K562 (cell line): ENCODE measurements around the gene ELMO3. TPM values are rescaled to one million over a fixed set of nuclear protein-coding genes. Genes with fewer than 3 reads are reported as not detected.

Experiments used
- BRF2 ChIP-seq: IDR thresholded peaks from 3 replicates; pipeline ENCODE4 v1.6.1; 2011; ENCODE audit warnings: borderline replicate concordance, mild to moderate bottlenecking; ENCODE audit not compliant: insufficient read length, insufficient read depth
- CREB1 ChIP-seq, 2 experiments: sonication (generic) in 1 of 2; formaldehyde crosslinking in 1 of 2; IDR thresholded peaks; 2 replicates each; pipeline versions ENCODE4 v1.6.1 to v1.8.0; 2012 to 2022; ENCODE audit warnings: inconsistent platforms in 1 of 2, mild to moderate bottlenecking in 1 of 2, missing genetic modification reagents in 1 of 2, moderate library complexity in 1 of 2
- E2F4 ChIP-seq: sonication (generic); formaldehyde crosslinking; IDR thresholded peaks from 2 replicates; pipeline ENCODE4 v1.8.0; 2022; ENCODE audit warnings: mild to moderate bottlenecking, low read depth, missing genetic modification reagents
- KAT7 ChIP-seq: sonication (generic); formaldehyde crosslinking; IDR thresholded peaks from 2 replicates; pipeline ENCODE4 v1.8.0; 2022; ENCODE audit warnings: missing genetic modification reagents, mild to moderate bottlenecking, borderline replicate concordance
- MAFG ChIP-seq: fragments of 450-650 bp; conservative IDR thresholded peaks from 2 replicates; pipeline ENCODE4 v1.6.1; 2016; ENCODE audit warnings: missing genetic modification characterization, missing compliant biosample characterization
- MTF1 ChIP-seq: fragments of 250-450 bp; sonication (Bioruptor Pico); IDR thresholded peaks from 2 replicates; pipeline ENCODE4 v1.9.0; 2021; ENCODE audit warnings: moderate library complexity, mild to moderate bottlenecking, inconsistent platforms, borderline replicate concordance
- RB1 ChIP-seq: fragments of 450-650 bp; IDR thresholded peaks from 2 replicates; pipeline ENCODE4 v1.6.1; 2017; ENCODE audit warnings: low read depth, mild to moderate bottlenecking
- RREB1 ChIP-seq: fragments of 250-450 bp; sonication (Bioruptor Pico); IDR thresholded peaks from 2 replicates; pipeline ENCODE4 v1.4.0; 2020
- SNAPC5 ChIP-seq: fragments of 250-450 bp; sonication (Bioruptor Pico); IDR thresholded peaks from 2 replicates; pipeline ENCODE4 v1.8.0; 2021; ENCODE audit warnings: moderate library complexity, mild to moderate bottlenecking, inconsistent platforms
- TBL1XR1 ChIP-seq, 2 experiments: IDR thresholded peaks; 2 replicates each; pipeline ENCODE4 v1.6.1; 2012; ENCODE audit warnings: improper control_type of control experiment in 2 of 2, low read length in 2 of 2, mild to moderate bottlenecking in 1 of 2
- TCF7L2 ChIP-seq: fragments of 150-350 bp; IDR thresholded peaks from 2 replicates; pipeline ENCODE4 v1.6.1; 2016; ENCODE audit warnings: low read depth, mild to moderate bottlenecking, low read length, moderate library complexity
- ZNF124 ChIP-seq: sonication (generic); formaldehyde crosslinking; IDR thresholded peaks from 2 replicates; pipeline ENCODE4 v1.8.1; 2022; ENCODE audit warnings: missing genetic modification reagents
- ZNF217 ChIP-seq: sonication (generic); formaldehyde crosslinking; IDR thresholded peaks from 2 replicates; pipeline ENCODE4 v1.8.0; 2022; ENCODE audit warnings: mild to moderate bottlenecking, missing genetic modification reagents
- ZNF699 ChIP-seq: fragments of 250-450 bp; sonication (Bioruptor Pico); IDR thresholded peaks from 2 replicates; pipeline ENCODE4 v1.8.0; 2021; ENCODE audit warnings: mild to moderate bottlenecking, moderate library complexity; ENCODE audit not compliant: insufficient replicate concordance
- polyA plus RNA-seq, 8 experiments: library from polyadenylated mRNA; depleted of rRNA in 4 of 8; stranded (reverse) in 5 of 8; unstranded in 3 of 8; fragments of >200 nt; fragmentation: Nextera tagmentation in 2 of 8; fragmentation: Illumina TruSeq in 1 of 8; extraction: Ambion mirVana in 2 of 8; extraction: Trizol in 1 of 8; gene quantifications; 2 replicates each; pipeline versions ENCODE4 v1.2.1 to v1.2.3, GENCODE V29; 2011 to 2014; ENCODE audit warnings: inconsistent platforms in 1 of 8, missing spikeins in 1 of 8
- total RNA-seq, 7 experiments: library from RNA; depleted of rRNA in 6 of 7; stranded (reverse); fragments of >200 nt in 6 of 7; fragmentation: Illumina TruSeq in 2 of 7; extraction: Trizol in 2 of 7; gene quantifications; 2 replicates each; pipeline versions ENCODE4 v1.2.1 to v1.2.3, GENCODE V29; 2011 to 2021; ENCODE audit warnings: low replicate concordance in 1 of 7
- TF ChIP-seq, protein P1 (sequence below), 2 experiments: fragments of 250-450 bp in 1 of 2; fragments of 450-650 bp in 1 of 2; sonication (Bioruptor Pico) in 1 of 2; IDR thresholded peaks; 2 replicates each; pipeline versions ENCODE4 v1.6.1 to v1.8.0; 2016 to 2021; ENCODE audit warnings: mild to moderate bottlenecking in 2 of 2, moderate library complexity in 2 of 2, missing compliant biosample characterization in 1 of 2, missing genetic modification characterization in 1 of 2

ELMO3 gene
- total and polyA plus RNA-seq, 9 of the 15 experiments (the other 6 are each of a cell fraction or from before 2014, with no cell fraction given) = 0.04 to 5.1 (median 1.5) TPM

DNA sequence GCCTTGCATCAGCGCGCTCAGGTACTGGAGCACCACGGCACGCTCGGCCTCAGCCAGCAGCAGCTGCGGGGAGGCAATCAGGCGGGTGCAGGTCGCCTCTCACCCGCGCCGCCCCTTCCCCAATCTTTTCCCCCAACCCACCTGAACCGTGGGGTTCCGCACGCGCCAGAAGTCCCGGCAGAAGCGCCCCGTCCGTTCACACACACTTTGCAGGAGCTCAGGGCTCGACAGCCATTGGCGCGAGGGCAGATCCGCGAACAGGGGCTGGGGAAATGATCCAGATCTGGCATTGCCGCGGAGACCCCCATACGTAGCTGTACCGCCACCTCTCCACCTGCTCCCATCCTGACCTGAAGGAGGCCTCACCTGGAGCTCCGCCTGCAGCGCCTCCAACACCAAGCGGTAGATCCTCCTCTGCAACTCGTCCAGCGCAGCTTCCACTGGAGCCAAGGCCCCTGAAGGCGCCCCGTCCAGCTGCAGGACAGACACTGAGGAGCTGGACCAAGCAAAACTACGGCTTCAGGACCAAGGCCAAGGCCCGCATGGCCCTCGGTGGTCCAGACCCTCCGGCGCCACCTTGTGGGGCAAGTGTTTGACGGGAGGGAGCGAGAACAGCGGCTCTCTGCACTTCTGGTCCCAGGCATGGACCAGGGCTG, 13.8 kb upstream of the ELMO3 start (continued):
- no peak for TF ChIP-seq BRF2
- TF ChIP-seq, protein P1, sequence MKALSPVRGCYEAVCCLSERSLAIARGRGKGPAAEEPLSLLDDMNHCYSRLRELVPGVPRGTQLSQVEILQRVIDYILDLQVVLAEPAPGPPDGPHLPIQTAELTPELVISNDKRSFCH (CRISPR knock-in tag; IDR thresholded peaks at IDR 0.05) = no peak
- TF ChIP-seq, protein P1 (tag; IDR thresholded peaks at IDR 0.05) = 0 out of 2 replicates have a peak, but pooled peaks have one; percentile 60
- TF ChIP-seq MAFG (tag) = no peak
- no peak for TF ChIP-seq MTF1 (CRISPR knock-in tag)
- TF ChIP-seq ZNF124 (CRISPR knock-in tag) = no peak
- TF ChIP-seq CREB1 (IDR thresholded peaks at IDR 0.05) = no peak
- peak; percentile 84 for TF ChIP-seq CREB1 (CRISPR knock-in tag; IDR thresholded peaks at IDR 0.05)
- no peak for TF ChIP-seq TCF7L2
- no peak for TF ChIP-seq ZNF217 (CRISPR knock-in tag)
- peak; percentile 84; the same call in 1 of the 2 replicates for TF ChIP-seq E2F4 (CRISPR knock-in tag)
- TF ChIP-seq ZNF699 = no peak
- peak; percentile 93; the same call in 1 of the 2 replicates for TF ChIP-seq KAT7 (CRISPR knock-in tag)
- TF ChIP-seq RB1 = peak; percentile 86
- no peak for TF ChIP-seq RREB1 (CRISPR knock-in tag)
- 0 out of 4 replicates have a peak, but pooled peaks of 1 of the 2 experiments have one; percentile 43 for TF ChIP-seq TBL1XR1 (IDR thresholded peaks at IDR 0.05; ENCODE audit: low read length in 2 of 2)
- no peak for TF ChIP-seq SNAPC5 (CRISPR knock-in tag)
